HG03432 (cell line): ENCODE data around the gene NR2F1-AS1.

Experiments used
- ATAC-seq: cut with Tn5 transposase; IDR thresholded peaks from one replicate; pipeline ENCODE4 v1.9.1; 2021; ENCODE audit warnings: mild to moderate bottlenecking, moderate library complexity; ENCODE audit not compliant: unreplicated experiment

NR2F1-AS1 gene

DNA sequence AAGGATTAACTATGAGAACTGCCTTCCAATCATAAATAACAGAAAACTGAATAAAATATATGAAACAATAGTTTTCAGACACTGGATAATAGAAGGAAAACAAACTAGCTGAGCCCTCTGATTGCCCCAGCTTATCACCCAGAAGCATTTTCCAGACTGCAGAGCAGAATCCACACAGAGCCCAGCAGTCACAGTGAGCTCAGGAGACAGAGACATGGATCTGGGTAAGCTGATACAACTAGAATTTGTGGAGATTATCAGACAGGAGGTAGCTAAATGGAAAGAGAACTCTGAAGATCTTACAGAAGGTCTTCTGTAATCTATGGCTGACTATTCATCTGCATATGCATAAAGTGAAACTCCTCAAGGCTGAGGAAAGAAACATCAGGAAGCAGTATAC lies 128.8 kb downstream of the NR2F1-AS1 start:
- no peak for ATAC-seq

- ATAC-seq: peak; percentile 58
Measured at GRCh38 chr5:93438124-93438523, 142.9 kb downstream of the NR2F1-AS1 start.

DNA sequence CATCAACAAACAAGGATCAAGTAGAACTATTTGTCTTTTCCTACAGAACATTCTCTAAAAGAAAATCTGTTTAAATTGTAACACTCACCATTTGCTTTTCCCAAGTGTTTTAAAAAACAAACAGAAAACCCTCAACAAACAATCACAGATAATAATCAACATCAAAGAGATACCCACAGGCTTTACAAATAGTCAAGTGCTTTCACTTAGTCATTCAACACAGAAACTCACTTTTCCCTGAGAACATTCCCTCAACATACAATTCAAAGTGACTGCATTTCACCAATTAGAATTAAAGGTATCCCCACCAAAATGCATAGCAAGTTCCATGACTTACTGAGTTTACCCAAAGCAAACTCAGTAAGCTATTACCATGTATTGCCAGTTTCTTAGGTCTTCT lies 144.9 kb downstream of the NR2F1-AS1 start:
- no peak for ATAC-seq

DNA sequence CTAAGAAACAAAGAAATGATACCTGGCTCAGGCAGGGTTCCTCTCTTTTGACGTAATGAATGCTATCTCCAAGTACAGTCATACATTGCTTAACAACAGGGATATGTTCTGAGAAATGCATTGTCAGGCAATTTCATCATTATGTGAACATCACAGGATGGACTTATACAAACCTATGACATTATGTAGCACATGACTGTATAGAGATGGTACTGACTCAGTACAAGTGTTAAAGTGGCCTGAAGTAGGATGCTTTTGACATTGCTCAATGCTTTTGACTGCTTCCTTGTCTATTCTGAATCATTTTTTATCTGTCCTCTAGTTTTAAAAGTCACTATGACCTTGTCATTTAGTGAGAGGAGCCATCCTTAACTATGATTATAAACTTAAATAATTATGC lies 147.6 kb downstream of the NR2F1-AS1 start:
- no peak for ATAC-seq

DNA sequence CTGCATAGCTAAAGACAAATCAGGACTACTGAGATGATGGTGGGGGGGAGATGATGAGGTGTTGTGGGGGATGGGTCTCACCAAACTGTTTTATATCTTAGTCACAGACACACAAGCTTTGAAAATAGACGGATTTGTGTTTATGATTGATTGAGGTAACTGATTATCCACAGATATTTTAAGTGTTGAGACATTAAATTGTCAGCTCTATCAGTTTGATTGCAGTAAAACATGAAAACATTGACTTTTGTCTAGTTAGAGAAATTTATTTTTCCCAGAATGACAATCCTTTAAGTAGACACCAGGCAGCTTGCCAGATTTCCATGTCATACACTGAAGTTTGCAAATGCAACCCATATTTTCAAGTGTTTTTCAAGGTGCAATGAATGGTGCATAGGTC lies 149.8 kb downstream of the NR2F1-AS1 start:
- ATAC-seq: no peak

GRCh38 chr5:93430673-93431199 lies 150.3 kb downstream of the NR2F1-AS1 start:
- no peak for ATAC-seq

DNA sequence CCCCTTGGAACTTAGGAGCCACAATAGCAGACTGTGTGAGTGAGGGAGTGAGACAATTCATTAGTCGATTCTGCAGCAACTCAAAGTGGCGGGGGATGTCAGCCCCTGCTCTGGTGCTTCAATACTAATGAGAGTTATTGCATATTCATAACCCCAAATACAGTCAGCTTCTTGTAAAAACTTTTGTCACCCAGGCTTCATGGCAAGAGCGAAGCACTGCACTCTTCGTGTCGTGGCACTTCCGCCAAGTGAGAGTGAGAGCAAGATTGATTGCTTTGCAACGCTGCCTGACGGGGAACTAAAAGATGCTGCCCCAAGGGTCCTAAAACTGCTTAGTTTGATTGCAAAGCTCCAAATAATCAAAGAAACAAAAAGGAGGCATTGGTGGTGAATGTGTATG lies 150.9 kb downstream of the NR2F1-AS1 start:
- no peak for ATAC-seq

DNA sequence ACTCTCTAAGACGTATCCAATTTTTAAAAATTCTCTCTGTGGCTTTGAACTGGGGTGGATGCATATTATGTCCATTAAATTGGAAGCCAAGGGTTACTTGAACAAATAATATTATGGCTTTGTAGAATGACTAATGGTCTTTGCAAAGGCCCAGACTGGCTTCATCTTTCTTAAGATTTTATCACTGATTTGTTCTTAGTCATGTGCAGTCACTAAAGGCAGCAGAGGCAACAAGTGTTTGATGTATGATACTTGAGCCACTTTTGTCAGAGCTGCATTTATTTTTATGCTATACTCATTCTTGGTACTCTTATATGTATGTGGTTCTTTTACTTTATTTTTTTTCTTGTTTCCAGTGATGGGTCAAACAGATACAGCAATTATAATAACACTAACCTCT lies 152.2 kb downstream of the NR2F1-AS1 start:
- no peak for ATAC-seq

- ATAC-seq: no peak
Measured at GRCh38 chr5:93427316-93427715, 153.7 kb downstream of the NR2F1-AS1 start.

- no peak for ATAC-seq
Measured at GRCh38 chr5:93425096-93425495, 155.9 kb downstream of the NR2F1-AS1 start.

- no peak for ATAC-seq
Measured at GRCh38 chr5:93423300-93423699, 157.7 kb downstream of the NR2F1-AS1 start.

DNA sequence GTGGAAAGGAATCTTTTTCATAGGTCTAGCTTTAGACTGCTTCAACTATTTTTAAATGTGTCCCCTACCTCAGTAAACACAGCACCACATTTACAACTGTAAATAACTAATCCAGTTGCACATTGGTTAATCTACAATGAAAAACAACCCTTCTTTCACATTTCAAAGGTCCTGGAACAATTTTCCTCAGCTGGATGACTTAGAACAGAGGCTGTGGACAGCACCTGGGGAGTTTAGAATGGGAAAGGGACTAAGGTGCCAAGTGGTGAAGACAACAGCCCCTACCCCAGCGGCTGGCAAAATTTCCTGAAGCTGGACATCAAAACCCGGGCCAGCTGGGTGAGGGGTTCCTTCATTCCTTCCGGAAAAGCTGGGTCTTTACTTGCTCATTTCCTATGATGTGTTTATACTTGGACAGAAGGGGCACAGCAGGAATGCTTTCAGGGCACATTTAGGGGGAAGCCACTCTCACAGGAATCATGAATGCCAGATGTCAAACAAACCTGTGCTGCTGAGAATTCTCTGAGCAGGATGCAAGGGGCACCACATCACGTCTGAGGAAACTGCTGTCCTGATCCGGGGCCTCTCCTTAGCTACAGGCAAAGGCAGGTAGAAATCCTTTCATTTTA lies 158.3 kb downstream of the NR2F1-AS1 start:
- ATAC-seq: no peak

GRCh38 chr5:93421987-93422401 lies 159.0 kb downstream of the NR2F1-AS1 start:
- ATAC-seq: no peak

GRCh38 chr5:93421468-93421867 lies 159.6 kb downstream of the NR2F1-AS1 start:
- no peak for ATAC-seq

GRCh38 chr5:93417490-93417889 lies 163.5 kb downstream of the NR2F1-AS1 start:
- no peak for ATAC-seq

DNA sequence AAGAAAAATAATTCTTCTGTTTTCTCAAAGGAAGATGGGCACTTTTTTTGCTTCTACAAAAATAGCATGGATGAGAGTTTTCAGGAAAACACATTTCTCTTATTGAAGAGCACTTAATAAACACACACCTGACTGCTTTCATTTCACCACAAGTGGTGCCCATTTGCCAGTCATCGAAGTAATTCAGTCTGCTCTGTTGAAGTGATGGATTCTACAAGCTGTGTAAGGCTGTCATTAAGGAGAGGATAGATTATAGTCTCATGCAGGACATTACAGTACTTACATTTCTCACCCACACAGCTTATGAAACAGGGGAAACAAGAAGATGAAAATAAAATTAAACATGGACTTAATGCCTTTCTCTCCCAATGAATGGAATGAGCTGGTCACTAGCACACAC lies 165.2 kb downstream of the NR2F1-AS1 start:
- no peak for ATAC-seq

DNA sequence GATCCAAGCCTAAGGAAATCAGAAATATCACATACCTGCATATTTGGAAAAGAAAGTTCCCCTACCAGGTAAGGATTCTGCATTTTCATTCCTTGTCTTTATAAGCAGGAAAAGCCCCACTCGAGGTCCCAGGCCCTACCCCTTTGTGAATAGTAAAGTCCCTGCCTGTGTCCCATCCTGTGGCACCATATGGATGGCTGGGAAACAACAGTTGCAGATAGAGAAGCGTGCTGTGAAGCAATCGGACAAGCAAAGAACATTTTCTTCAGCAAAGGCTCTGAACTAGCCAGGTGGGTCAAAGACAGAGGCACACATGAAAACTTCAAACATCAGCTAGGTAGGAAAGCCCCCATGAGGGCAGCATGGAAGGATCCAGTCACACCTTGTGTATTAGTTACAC lies 169.3 kb downstream of the NR2F1-AS1 start:
- no peak for ATAC-seq

- ATAC-seq: no peak
Measured at GRCh38 chr5:93409691-93410090, 171.3 kb downstream of the NR2F1-AS1 start.

- no peak for ATAC-seq
Measured at GRCh38 chr5:93407454-93407853, 173.6 kb downstream of the NR2F1-AS1 start.

GRCh38 chr5:93406971-93407401 lies 174.0 kb downstream of the NR2F1-AS1 start:
- no peak for ATAC-seq

DNA sequence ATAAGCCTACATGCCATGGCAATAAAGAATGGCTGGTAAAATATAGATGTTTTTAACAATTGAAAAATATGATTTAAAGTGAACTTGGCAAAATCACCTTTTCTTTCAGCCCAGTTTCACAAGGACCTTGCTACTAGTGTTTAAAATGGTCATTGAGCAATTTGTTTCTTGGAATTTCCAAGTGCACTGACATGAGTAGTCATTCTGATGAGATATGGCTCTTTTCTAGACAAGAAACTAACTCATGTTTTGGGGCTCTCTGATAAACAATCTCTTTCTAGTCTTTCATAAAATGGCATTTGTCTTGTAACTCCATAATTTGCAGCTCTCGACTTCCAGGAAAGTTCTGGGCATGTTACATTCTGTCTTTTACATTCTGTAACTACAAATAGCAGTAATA lies 176.8 kb downstream of the NR2F1-AS1 start:
- ATAC-seq: no peak

DNA sequence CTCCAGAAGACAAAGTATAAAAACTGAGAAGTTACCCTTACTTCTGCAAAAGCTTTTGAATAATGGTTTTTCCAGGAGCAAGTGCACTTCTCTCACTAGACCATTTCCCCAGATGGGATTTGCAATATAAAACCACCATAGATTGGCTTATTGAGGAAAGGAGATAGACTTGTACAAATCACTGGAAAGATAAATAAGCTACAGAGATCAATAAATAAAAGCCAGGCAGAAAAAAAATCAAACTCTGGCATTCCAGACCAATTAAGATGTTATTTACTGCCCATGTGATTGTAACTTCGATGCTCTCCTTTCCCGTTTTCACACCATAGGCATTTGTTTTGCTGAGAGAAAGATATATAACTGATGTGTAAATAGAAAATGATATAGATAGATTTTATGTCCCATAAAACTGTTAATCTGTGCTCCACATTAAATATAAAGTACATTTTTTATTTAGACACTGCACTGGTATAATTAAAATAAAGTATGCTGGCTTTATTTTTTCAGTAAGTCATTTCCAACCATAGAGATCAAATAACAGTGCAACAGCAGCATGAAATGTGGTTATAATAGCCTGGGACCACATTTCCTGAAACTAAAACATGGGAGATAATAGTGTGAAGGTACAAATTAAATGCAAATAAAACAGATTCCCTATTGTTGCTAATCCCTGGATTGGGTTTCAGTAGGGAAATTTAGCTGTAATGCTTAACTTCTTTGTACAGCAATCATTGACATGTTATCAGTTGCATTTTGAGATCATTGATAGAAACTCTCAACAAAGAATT lies 177.7 kb downstream of the NR2F1-AS1 start:
- ATAC-seq: no peak
